Parietal lobe (tissue), 1 donor: Measurements from ENCODE around the gene PLXNA1. TPM values are rescaled to one million over a fixed set of nuclear protein-coding genes. Genes with fewer than 3 reads are reported as not detected.

Experiments
- total RNA-seq: library from RNA; depleted of rRNA; stranded (reverse); fragments of >200 nt; gene quantifications from one replicate; pipeline ENCODE4 v1.2.3, GENCODE V29; 2014

PLXNA1 gene
- 91.4 TPM for total RNA-seq

GRCh38 chr3:126982471-126983175, at the start of gene PLXNA1:
PLXNA1 (plus strand) TSS chr3:126983115; CDS start chr3:126988594, 5,479 bp downstream.

Other genes starting within 250 kb of the PLXNA1 start
- gene PRR23E, start 210.0 kb downstream of the PLXNA1 start, total RNA-seq, result not detected